HL-60 (cell line): Measurements from ENCODE around the gene OR8G5.

Experiments
- DNase-seq, 2 experiments: peaks; one replicate each; pipeline ENCODE4 v3.0.0-alpha.2; 2010 to 2020; ENCODE audit warnings: low read depth in 1 of 2, low spot score in 1 of 2
- H3K27ac ChIP-seq: fragments of 250-450 bp; sonication (Bioruptor Pico); replicated peaks from 2 replicates; pipeline ENCODE4 v1.5.1; 2020; ENCODE audit warnings: mild to moderate bottlenecking, moderate library complexity
- H3K27me3 ChIP-seq: fragments of 250-450 bp; sonication (Bioruptor Pico); 2 replicates; pipeline ENCODE4 v1.5.1; 2021; ENCODE audit warnings: mild to moderate bottlenecking, moderate library complexity; ENCODE audit not compliant: insufficient read depth, poor library complexity, severe bottlenecking
- H3K4me3 ChIP-seq: replicated peaks from 2 replicates; pipeline ENCODE4 v1.5.1; 2011; ENCODE audit warnings: mild to moderate bottlenecking, control low read depth, low read length; ENCODE audit not compliant: insufficient read depth
- GABPA ChIP-seq: IDR thresholded peaks from 2 replicates; pipeline ENCODE4 v1.6.1; 2012; ENCODE audit warnings: low read depth
- POLR2AphosphoS5 ChIP-seq: IDR thresholded peaks from 2 replicates; pipeline ENCODE4 v1.6.1; 2012; ENCODE audit warnings: low read depth
- REST ChIP-seq: IDR thresholded peaks from 2 replicates; pipeline ENCODE4 v1.6.1; 2012; ENCODE audit warnings: low read depth; ENCODE audit not compliant: insufficient replicate concordance
- SPI1 ChIP-seq: IDR thresholded peaks from 2 replicates; pipeline ENCODE4 v1.6.1; 2012; ENCODE audit warnings: low read depth, mild to moderate bottlenecking, borderline replicate concordance
- TF ChIP-seq, protein P1 (sequence below): IDR thresholded peaks from one replicate; pipeline ENCODE4 v1.5.1; 2011; ENCODE audit warnings: low read length, control low read depth, inconsistent platforms; ENCODE audit not compliant: insufficient read depth

Gene OR8G5

DNA sequence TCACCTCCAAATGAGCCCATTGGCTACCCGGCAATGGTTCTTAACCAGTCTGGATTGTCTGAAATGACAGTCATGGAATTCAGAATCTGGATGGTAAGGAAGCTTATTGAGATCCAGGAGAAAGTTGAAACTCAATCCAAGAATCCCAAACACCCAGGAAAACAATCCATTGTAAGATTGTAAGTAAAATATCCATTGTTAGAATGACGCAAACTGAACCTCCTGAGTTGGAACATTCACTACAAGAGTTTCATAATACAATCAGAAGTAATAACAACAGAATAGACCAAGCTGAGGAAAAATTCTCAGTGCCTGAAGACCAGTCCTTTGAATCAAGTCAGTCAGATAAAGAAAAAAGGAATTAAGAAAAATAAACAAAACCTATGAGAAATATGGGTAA lies 22.1 kb downstream of the OR8G5 start:
- DNase-seq = no peak

GRCh38 chr11:124285610-124286344 lies 29.6 kb downstream of the OR8G5 start:
- Histone ChIP-seq H3K4me3 (no peak overlapping the region), H3K27ac (no peak overlapping the region), H3K27me3 (no peaks in the 10 kb centered on the region)
- DNase-seq = no peak
- TF ChIP-seq, protein P1, sequence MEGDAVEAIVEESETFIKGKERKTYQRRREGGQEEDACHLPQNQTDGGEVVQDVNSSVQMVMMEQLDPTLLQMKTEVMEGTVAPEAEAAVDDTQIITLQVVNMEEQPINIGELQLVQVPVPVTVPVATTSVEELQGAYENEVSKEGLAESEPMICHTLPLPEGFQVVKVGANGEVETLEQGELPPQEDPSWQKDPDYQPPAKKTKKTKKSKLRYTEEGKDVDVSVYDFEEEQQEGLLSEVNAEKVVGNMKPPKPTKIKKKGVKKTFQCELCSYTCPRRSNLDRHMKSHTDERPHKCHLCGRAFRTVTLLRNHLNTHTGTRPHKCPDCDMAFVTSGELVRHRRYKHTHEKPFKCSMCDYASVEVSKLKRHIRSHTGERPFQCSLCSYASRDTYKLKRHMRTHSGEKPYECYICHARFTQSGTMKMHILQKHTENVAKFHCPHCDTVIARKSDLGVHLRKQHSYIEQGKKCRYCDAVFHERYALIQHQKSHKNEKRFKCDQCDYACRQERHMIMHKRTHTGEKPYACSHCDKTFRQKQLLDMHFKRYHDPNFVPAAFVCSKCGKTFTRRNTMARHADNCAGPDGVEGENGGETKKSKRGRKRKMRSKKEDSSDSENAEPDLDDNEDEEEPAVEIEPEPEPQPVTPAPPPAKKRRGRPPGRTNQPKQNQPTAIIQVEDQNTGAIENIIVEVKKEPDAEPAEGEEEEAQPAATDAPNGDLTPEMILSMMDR = no peak
- TF ChIP-seq GABPA (no peak), SPI1 (no peak), REST (no peak), POLR2AphosphoS5 (no peak)

More for the DNA sequence above, 22.1 kb downstream of the OR8G5 start:
- TF ChIP-seq SPI1 (no peak), GABPA (no peak)
- H3K27ac ChIP-seq = no peak overlapping the region
- H3K27me3 ChIP-seq = no peaks in the 10 kb centered on the region
- H3K4me3 ChIP-seq = no peak overlapping the region

- Histone ChIP-seq H3K4me3 (no peak overlapping the region), H3K27me3 (no peaks in the 10 kb centered on the region), H3K27ac (no peak overlapping the region)
- TF ChIP-seq, protein P1 = no peak
- peak; percentile 89 for TF ChIP-seq SPI1
- peak in 1 of 2 experiments; percentile 11 for DNase-seq
Observed at GRCh38 chr11:124294687-124295086, 38.5 kb downstream of the OR8G5 start.

DNA sequence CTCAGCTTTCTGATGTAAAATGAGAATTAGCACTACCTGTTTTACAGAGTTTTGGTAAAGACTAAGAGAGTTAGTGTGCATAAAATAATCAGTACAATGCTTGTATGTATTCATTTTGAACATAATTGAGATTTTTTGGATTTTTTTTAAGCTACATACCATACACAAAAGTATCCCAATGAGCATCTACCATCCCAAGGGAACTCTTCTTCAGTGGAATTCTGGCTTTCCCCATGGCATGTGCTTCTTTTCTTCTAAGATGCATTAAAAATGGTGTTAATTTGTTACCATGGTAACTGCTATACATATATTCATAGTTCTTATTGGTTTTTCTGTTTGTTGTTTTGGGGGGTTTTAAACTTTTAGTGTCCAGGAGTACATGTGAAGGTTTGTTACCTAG lies 39.8 kb downstream of the OR8G5 start:
- no peak overlapping the region for H3K27ac ChIP-seq
- H3K4me3 ChIP-seq = no peak overlapping the region
- DNase-seq = no peak
- no peak for TF ChIP-seq GABPA
- TF ChIP-seq, protein P1 = no peak
- TF ChIP-seq SPI1 = no peak
- no peak for TF ChIP-seq REST
- no peak for TF ChIP-seq POLR2AphosphoS5
- H3K27me3 ChIP-seq = no peaks in the 10 kb centered on the region
